ENCODE measurements around the gene ERBB4.

The ERBB4 gene

DNA sequence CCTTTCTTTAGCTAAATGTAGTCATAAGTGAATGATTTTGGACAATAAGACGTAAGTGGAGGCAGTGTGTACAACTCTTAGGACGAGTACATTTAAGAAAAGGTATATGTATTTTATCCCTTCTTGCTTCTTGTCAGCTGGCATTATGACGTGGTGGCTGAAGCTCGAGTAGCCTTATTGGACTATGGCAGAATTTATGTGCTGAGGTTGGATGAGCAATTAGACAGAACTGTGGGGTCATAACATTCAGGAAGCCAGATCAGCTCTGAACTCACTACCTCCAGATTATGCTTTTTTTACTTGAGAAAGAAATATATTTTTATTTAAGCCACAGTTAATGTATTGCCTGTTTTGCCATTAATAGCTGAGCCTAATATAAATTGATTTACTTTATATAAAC, 661.5 kb downstream of the ERBB4 start:
- no peak for DNase-seq

GRCh38 chr2:211875488-211875887, 663.1 kb downstream of the ERBB4 start:
- no peak for DNase-seq

GRCh38 chr2:211868996-211869533, 669.5 kb downstream of the ERBB4 start:
- DNase-seq, result no peak

DNA sequence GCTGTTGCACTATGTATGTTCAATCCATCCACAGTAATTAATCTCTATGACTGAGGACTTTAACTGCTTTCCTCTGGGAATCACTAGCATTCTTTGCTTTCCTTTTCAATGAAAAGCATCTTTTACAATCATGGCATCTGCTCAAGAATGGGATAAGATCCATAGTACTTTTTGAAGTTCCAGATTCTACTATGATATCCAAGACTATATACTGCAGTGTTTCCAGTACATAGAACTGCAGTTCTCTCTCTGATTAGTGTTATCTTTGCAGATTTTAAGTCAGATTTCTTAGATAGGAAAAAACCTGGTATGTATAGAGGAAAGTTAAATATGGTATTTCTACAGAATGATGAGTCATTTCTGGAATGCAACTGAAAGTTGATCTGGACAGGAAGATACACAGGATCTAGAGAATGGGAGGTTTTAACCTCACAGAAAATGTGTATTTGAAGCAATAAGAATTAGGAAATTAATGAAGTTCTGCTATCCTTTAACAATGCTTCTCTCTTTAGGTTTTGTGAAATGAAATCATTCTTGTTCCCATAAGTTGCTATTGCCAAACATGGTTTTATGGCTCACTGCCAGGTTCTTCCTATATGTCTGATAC, 670.7 kb downstream of the ERBB4 start:
- DNase-seq, result no peak

GRCh38 chr2:211864328-211864727, 674.3 kb downstream of the ERBB4 start:
- no peak for DNase-seq

GRCh38 chr2:211860224-211860623, 678.4 kb downstream of the ERBB4 start:
- no peak for DNase-seq

- DNase-seq, result no peak
Observed at GRCh38 chr2:211854832-211855231, 683.8 kb downstream of the ERBB4 start.

- DNase-seq, result no peak
Observed at GRCh38 chr2:211846714-211847113, 691.9 kb downstream of the ERBB4 start.

- DNase-seq, result no peak
Observed at GRCh38 chr2:211846036-211846400, 692.6 kb downstream of the ERBB4 start.

DNA sequence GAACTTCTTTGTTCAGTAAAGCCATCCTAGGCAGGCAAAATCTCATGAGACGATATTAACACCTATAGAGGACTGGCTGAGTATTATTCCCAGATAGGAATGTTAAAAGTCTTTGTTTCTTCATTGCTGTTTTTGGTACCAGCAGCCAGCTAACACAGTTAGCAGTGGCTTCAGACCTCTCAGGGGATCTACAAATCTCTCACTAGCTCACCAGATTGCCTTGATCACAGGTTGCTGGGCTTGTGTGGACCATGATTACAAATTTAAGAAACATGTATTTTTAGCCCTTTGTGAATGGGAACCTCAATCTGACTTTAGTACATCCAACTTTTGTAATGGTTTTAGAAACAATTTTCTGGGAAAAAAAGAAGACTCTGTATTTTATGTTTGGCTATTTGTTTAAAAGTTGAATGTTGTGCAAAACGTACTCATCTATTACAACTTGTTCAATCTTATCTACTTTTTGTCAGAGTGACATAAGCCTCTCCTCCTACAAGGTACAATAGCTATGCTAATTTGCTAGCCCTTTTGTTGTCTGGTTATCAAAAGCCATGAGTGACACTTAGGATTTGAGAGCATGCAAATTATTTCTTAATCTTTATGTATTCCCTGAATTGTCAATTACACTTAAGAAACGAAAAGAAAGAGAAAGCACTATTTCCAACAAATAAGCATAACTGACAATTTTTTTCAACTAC, 693.1 kb downstream of the ERBB4 start:
- DNase-seq, result no peak

- DNase-seq, result no peak
Observed at GRCh38 chr2:211837706-211838105, 700.9 kb downstream of the ERBB4 start.

- no peak for DNase-seq
Observed at GRCh38 chr2:211837206-211837605, 701.4 kb downstream of the ERBB4 start.

- DNase-seq, result no peak
Observed at GRCh38 chr2:211836409-211836808, 702.2 kb downstream of the ERBB4 start.

DNA sequence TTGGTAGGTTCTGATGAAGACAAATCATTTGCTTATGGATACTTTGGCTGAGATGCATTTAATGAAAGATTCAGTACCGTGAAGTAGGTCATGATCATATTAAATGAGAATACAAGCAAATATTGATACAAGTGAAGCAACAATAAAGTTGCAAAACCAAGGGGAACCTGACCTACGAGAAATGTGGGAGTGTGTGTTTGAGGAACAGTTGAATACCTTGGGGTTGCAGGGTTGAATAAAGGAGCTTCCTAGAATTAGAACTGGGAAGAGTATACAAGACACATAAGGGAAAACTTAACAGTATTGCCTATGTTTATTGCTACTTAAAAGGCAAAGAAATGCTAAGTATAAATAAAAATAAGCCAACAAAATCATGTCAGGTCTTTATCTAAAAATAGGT, 702.9 kb downstream of the ERBB4 start:
- DNase-seq, result no peak

DNA sequence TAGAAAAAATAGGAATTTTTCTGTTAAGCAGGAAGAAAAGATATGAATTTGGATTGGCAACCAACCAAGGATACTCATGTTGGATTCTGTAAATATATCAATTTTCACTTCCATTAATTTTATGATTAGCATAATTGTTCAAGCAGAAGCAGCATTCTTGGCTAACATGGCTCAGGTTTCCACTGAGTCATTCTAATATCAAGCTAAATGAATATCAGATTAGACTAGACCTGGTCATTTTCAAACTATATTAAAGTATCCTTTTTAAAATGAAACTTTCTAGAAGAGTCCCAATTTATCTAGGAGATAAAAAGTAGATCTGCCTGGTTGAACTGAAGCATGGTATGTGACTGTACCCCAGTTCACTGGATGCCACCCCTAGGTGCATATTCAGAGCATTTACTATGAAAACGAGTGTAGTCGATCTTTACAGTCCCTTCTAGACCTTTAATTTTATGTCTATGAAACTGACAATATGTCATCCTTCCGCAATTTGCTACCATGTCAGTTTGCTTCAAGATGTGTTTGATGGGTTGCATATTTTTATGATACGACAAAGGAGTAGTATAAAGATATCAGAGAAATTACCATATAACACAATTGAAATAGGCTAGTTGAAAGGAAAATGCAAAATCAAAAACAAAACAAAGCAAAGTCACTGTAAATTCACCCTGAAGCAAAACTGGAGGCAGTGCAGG, 704.9 kb downstream of the ERBB4 start:
- DNase-seq, result no peak

- no peak for DNase-seq
Observed at GRCh38 chr2:211829725-211830124, 708.9 kb downstream of the ERBB4 start.

DNA sequence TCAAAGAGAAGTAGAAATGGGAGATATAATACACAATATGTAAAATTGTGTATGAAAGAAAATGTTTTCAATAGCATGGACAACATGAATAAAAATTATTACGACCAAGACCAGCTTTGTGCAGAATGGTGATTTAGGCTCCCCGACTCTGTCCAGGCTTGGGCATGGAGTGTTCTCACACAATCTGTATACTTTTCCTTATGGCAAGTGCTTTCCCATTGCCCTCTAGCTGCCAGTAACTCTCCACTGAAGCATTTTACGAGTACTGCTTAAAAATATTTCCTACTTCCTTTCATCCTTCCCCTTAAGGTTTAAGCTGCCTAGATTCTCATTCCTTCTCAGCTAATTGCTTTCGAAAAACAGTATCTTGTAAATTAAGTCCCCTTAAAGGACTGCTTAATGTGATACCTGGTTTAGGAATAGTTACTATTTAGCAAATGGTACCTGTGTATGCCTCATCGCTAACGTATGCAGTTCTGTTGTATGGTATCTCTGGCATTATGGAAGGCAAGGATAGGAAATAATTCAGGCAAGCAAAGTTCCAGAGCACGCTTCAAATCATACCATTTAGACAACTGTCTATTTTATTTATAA, 714.6 kb downstream of the ERBB4 start:
- DNase-seq, result no peak

DNA sequence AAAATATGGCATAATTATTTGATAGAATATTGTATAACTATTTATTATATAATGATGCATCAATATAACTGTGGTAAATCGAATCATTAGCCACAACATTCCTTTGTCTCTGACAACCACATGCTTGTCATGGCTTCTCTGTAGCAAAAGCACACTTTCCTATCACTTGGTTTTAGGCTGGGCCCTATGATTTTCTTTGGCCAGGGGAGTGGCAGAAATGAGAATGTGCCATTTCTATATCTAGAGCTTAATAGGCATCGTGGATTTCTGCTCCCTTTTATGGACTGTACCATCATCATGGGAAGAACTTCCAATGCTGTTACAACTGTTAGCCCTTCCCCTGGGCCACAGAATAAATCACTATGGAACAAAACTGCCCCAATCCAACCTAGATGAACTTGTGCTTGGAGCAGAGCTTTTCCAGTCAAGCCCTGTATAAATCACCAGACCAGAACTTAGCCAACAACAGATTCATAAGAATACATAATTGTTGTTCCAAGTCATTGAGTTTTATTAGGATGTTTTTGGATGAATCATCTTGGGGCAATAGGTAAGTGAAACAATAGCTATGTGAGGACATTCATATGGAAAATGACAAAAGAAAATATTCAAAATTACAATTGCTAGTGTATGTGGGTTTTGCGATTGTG, 715.8 kb downstream of the ERBB4 start:
- DNase-seq, result no peak

DNA sequence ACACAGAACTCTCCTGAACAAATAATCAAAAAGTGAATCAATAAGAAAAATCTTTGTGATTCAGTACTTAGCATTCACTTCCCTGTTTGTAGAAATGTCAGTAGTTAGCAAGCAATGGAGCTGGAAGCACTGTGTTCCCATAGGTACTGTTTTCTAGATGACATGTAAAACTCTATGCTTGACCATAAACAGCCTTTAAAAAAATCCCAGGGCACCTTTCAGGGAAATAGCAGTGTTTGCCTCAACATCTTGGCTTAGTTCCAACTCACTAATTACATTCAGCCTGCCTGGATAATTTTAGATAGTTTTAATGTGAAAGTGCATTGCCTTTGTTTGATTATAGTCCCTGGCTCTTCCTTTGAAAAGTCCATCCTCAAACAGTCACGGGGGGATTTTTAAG, 721.8 kb downstream of the ERBB4 start:
- no peak for DNase-seq

- no peak for DNase-seq
Observed at GRCh38 chr2:211812587-211812986, 726.0 kb downstream of the ERBB4 start.

- no peak for DNase-seq
Observed at GRCh38 chr2:211802666-211803065, 735.9 kb downstream of the ERBB4 start.

- DNase-seq, result no peak
Observed at GRCh38 chr2:211800001-211800400, 738.6 kb downstream of the ERBB4 start.

DNA sequence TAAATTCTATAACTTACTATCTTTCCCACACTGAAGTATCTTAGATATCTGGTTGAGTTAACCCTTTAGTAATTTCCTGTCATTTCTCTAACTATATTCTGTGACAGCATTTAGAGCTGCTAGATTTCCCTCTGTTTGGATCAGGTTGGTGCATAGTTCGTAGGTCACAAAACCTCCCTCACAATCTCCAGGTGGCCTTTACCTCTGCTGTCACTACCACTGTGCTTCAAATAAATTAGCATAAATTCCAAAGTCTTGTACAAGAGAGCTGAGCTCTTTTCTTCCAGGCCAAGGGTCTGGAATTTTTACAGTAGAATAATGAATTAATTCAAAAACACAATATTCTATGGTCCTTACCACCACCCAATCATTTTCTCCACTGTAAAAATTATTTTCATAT, 739.7 kb downstream of the ERBB4 start:
- no peak for DNase-seq
